Cardiac muscle cell (in vitro differentiated cells and primary cell): ENCODE results near the gene ALK. TPM values are rescaled to one million over a fixed set of nuclear protein-coding genes. Genes with fewer than 3 reads are reported as not detected.

Source experiments
- DNase-seq, 2 donors: peaks; one replicate each; pipeline versions ENCODE4 v3.0.0 to v3.0.0-alpha.2; 2010 to 2017; ENCODE audit warnings: low read depth in 1 of 2, low spot score in 1 of 2
- H3K27ac ChIP-seq: fragments of 200-600 bp; sonication (generic); 2 replicates; pipeline ENCODE4 v1.5.1; 2016
- H3K27me3 ChIP-seq: fragments of 200-600 bp; sonication (generic); 2 replicates; pipeline ENCODE4 v1.6.0; 2016; ENCODE audit warnings: control low read depth
- H3K36me3 ChIP-seq: fragments of 200-600 bp; sonication (generic); 2 replicates; pipeline ENCODE4 v1.5.1; 2016; ENCODE audit warnings: control low read depth
- H3K4me1 ChIP-seq: fragments of 200-600 bp; sonication (generic); 2 replicates; pipeline ENCODE4 v1.8.1; 2017; ENCODE audit warnings: low read depth, mild to moderate bottlenecking, mixed run types
- H3K4me3 ChIP-seq: fragments of 200-600 bp; sonication (generic); 2 replicates; pipeline ENCODE4 v1.5.1; 2016; ENCODE audit warnings: mild to moderate bottlenecking
- H3K9me3 ChIP-seq: fragments of 200-600 bp; sonication (generic); 2 replicates; pipeline ENCODE4 v1.5.1; 2017; ENCODE audit warnings: low read depth, mild to moderate bottlenecking, control low read depth
- CTCF ChIP-seq: IDR thresholded peaks from 2 replicates; pipeline ENCODE4 v1.5.1; 2012; ENCODE audit warnings: low read depth, mild to moderate bottlenecking, low read length
- polyA plus RNA-seq: library from polyadenylated mRNA; unstranded; fragments of >200 nt; fragmentation: Nextera tagmentation; extraction: Ambion mirVana; gene quantifications from 2 replicates; pipeline ENCODE4 v1.2.1, GENCODE V29; 2016
- total RNA-seq: library from RNA; depleted of rRNA; stranded (reverse); fragments of >200 nt; gene quantifications from 2 replicates; pipeline ENCODE4 v1.2.3, GENCODE V29; 2016

ALK gene
- total and polyA plus RNA-seq, 2 experiments from 2014 or later, result 1.8 to 4.3 TPM

GRCh38 chr2:29370581-29371125 lies 550.7 kb downstream of the ALK start:
- Histone ChIP-seq H3K36me3 (no peaks in the 10 kb centered on the region), H3K4me3 (no peak overlapping the region)
- no peak for TF ChIP-seq CTCF

DNA sequence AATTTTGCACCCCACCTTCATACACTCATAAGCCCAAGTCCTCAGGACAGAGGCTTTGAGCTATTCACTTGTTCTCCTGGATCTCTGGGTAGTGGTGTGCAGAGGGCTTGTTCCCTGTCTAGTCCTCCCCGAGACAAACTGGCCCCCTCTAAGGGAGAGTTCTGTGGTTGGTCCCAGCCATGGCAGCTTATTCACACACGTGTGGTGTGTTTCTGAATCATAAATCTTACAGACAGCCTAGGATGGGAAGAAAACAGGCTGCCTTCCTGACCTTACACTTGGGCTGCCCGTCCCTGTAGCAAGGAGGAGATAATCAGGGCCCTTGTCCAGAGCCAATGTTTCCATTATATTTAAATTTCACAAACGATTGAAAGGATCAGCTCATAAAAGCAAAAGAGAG lies 551.2 kb downstream of the ALK start:
- DNase-seq, result no peak
- Histone ChIP-seq H3K4me1 (no peaks in the 10 kb centered on the region), H3K4me3 (no peak overlapping the region), H3K9me3 (no peaks in the 10 kb centered on the region), H3K27me3 (no peaks in the 10 kb centered on the region), H3K27ac (no peak overlapping the region), H3K36me3 (no peaks in the 10 kb centered on the region)
- TF ChIP-seq CTCF, result no peak

More at GRCh38 chr2:29370581-29371125, 550.7 kb downstream of the ALK start:
- Histone ChIP-seq H3K27ac (no peak overlapping the region), H3K27me3 (no peaks in the 10 kb centered on the region), H3K4me1 (no peaks in the 10 kb centered on the region), H3K9me3 (no peaks in the 10 kb centered on the region)
- DNase-seq, result no peak

DNA sequence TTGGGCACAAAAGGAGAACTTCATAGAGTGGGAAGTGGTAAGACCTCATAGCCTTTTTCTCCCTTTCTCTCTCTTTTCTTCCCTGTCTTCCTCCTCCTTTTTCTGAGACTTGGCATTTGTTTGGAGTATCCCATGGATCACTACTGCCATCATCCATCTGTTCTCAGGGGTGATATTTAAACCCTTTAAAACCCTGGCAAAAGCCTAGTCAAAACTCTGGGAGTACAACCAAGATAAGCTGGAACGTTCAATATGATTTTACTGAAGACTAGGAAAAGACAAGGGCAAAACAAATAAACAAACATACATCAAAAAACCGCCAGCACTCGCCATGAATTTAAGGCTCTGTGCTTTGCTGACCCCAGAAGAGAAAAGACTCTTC lies 552.7 kb downstream of the ALK start:
- Histone ChIP-seq H3K27me3 (no peaks in the 10 kb centered on the region), H3K4me1 (no peaks in the 10 kb centered on the region), H3K9me3 (no peaks in the 10 kb centered on the region), H3K36me3 (no peaks in the 10 kb centered on the region), H3K27ac (no peak overlapping the region), H3K4me3 (no peak overlapping the region)
- no peak for TF ChIP-seq CTCF
- DNase-seq, result no peak

DNA sequence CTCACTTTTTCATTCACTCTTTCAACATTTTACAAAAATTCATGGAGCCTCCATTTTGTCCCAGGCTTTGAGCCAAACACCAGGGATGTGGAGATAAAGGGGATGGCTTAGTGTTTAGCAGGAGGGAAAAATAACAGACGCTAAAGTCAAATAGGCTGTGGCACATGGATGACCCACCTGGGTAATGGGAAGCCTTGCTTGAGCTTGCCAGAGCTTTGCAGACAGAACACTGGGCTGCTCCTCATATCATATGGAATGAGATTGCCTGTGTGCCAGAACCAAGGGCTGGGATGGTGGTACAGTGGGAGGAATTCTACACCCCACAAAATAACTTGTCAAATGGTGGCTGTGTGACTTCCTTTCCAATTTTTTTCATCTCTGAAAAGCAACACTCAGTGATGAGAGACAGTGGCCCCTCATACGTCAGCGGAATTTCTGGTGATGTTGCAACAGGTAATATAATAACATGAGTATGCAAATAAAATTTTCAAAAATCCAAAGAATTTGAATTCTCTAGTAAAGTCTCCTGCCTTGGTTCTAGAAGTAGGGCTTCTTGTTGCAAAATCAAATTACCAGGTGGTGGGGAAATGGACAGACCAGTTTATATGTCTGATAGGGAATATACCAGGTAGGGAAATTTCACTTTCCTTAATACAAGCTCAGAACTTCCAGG lies 553.3 kb downstream of the ALK start:
- no peaks in the 10 kb centered on the region for H3K36me3 ChIP-seq
- H3K4me1 ChIP-seq, result no peaks in the 10 kb centered on the region
- H3K27ac ChIP-seq, result no peak overlapping the region
- DNase-seq, result peak in 1 of 2 donors; percentile 69
- H3K9me3 ChIP-seq, result no peaks in the 10 kb centered on the region
- H3K4me3 ChIP-seq, result no peak overlapping the region
- TF ChIP-seq CTCF, result no peak
- H3K27me3 ChIP-seq, result no peaks in the 10 kb centered on the region

DNA sequence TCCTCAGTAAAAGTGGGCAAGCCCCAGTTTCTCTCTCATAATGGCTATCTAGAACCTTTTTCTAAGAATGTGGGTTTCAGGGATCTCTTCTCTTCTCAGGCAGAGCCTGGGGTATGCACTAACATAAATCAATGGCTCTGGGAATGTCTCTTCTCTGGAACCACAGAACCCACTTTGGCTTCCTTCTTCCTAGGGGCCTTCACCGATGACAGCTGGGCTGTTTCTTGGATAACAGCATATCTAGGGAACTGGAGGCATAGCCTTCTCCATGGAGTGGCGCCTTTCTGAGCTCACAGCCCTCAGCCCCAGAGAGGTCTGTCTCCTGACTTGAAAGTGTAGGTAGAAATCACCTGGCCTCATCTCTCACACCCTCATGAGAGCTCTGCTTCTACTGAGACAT lies 558.3 kb downstream of the ALK start:
- no peaks in the 10 kb centered on the region for H3K36me3 ChIP-seq
- H3K27me3 ChIP-seq, result no peaks in the 10 kb centered on the region
- H3K4me1 ChIP-seq, result no peaks in the 10 kb centered on the region
- no peak overlapping the region for H3K4me3 ChIP-seq
- no peak for DNase-seq
- H3K9me3 ChIP-seq, result no peaks in the 10 kb centered on the region
- no peak for TF ChIP-seq CTCF
- no peak overlapping the region for H3K27ac ChIP-seq
